Panc1 (cell line): ENCODE results near the gene CLIP4. TPM values are rescaled to one million over a fixed set of nuclear protein-coding genes. Genes with fewer than 3 reads are reported as not detected.

Source experiments
- ATAC-seq: fragments of 200-7000 bp; cut with Tn5 transposase; 2 replicates; pipeline ENCODE4 v1.9.1; 2020; ENCODE audit warnings: mild to moderate bottlenecking, moderate library complexity
- BruUV-seq: library from RNA; stranded (reverse); fragments of 400-500 nt; replicated peaks from 2 replicates; lab custom pipeline; 2021; lab: Mats Ljungman, UMichigan
- CTCF ChIA-PET: fragments of 300-600 bp; sonication (Branson Sonifier 250); formaldehyde crosslinking; loops from one replicate; lab custom pipeline; 2022; ENCODE audit warnings: antibody characterized with exemption; lab: Charles Lee
- POLR2A ChIA-PET: fragments of 300-600 bp; sonication (Branson Sonifier 250); formaldehyde crosslinking; loops from one replicate; lab custom pipeline; 2022; ENCODE audit warnings: antibody characterized with exemption; lab: Charles Lee
- DNase-seq: peaks from one replicate; pipeline ENCODE4 v3.0.0-alpha.2; 2010; ENCODE audit warnings: low read depth, low spot score
- H3K27ac ChIP-seq: 2 replicates; pipeline ENCODE4 v1.5.1; 2011; ENCODE audit warnings: mild to moderate bottlenecking, low read length, inconsistent platforms
- H3K27me3 ChIP-seq: fragments of 200-500 bp; sonication (Bioruptor generic); 2 replicates; pipeline ENCODE4 v1.6.0; 2014; ENCODE audit warnings: low read length, inconsistent platforms; ENCODE audit not compliant: control insufficient read depth, insufficient read depth
- H3K36me3 ChIP-seq: fragments of 200-500 bp; sonication (Bioruptor generic); 2 replicates; pipeline ENCODE4 v1.5.1; 2014; ENCODE audit warnings: inconsistent platforms, mild to moderate bottlenecking, low read length, moderate library complexity; ENCODE audit not compliant: control insufficient read depth, insufficient read depth
- H3K4me1 ChIP-seq: 2 replicates; pipeline ENCODE4 v1.5.1; 2011; ENCODE audit warnings: inconsistent platforms, mild to moderate bottlenecking, low read length, moderate library complexity; ENCODE audit not compliant: control insufficient read depth, insufficient read depth
- H3K4me3 ChIP-seq, 2 experiments: 2 replicates each; pipeline ENCODE4 v1.5.1; 2011 to 2012; ENCODE audit warnings: low read depth in 2 of 2, low read length in 2 of 2, mild to moderate bottlenecking in 2 of 2, inconsistent platforms in 1 of 2, moderate library complexity in 1 of 2
- H3K9me3 ChIP-seq: fragments of 200-500 bp; sonication (Bioruptor generic); 2 replicates; pipeline ENCODE4 v1.5.1; 2014; ENCODE audit warnings: low read depth, mild to moderate bottlenecking, inconsistent platforms, low read length, moderate library complexity; ENCODE audit not compliant: control insufficient read depth, insufficient read depth
- CTCF ChIP-seq: fragments of 450-650 bp; IDR thresholded peaks from 2 replicates; pipeline ENCODE4 v1.5.1; 2017; ENCODE audit warnings: mild to moderate bottlenecking
- POLR2AphosphoS5 ChIP-seq: IDR thresholded peaks from 2 replicates; pipeline ENCODE4 v1.6.1; 2012; ENCODE audit warnings: mild to moderate bottlenecking, low read depth, low read length, moderate library complexity
- REST ChIP-seq, 2 experiments: IDR thresholded peaks; 2 replicates each; pipeline ENCODE4 v1.6.1; 2011 to 2012; ENCODE audit warnings: low read depth in 2 of 2, control low read depth in 1 of 2, low read length in 1 of 2, mild to moderate bottlenecking in 1 of 2, moderate library complexity in 1 of 2; ENCODE audit not compliant: insufficient read depth in 1 of 2
- SIN3A ChIP-seq: IDR thresholded peaks from 2 replicates; pipeline ENCODE4 v1.6.1; 2012; ENCODE audit warnings: low read depth, mild to moderate bottlenecking, low read length, moderate library complexity, borderline replicate concordance; ENCODE audit not compliant: insufficient read depth
- TCF7L2 ChIP-seq: IDR thresholded peaks from 2 replicates; pipeline ENCODE4 v1.6.1; 2011; ENCODE audit warnings: mild to moderate bottlenecking, low read depth, low read length, inconsistent platforms
- in situ Hi-C: cut with HindIII; loops from 2 replicates; pipeline ENCODE4 v1.10.0; 2016; ENCODE audit warnings: low sequenced_read_pairs, low pct_unique_long_range_greater_than_20kb
- intact Hi-C: fragments of 100-400 bp; cut with micrococcal nuclease; formaldehyde crosslinking; loops from one replicate; pipeline ENCODE4 v1.10.0; 2022; ENCODE audit not compliant: unreplicated experiment
- total RNA-seq: library from RNA; stranded (reverse); gene quantifications from one replicate; pipeline ENCODE4 v1.2.1, GENCODE V29; 2021; ENCODE audit not compliant: unreplicated experiment

Gene CLIP4
- total RNA-seq, 1 experiment from 2014 or later, result 43.0 TPM

GRCh38 chr2:29166242-29167039 is 51.2 kb downstream of the CLIP4 start:
- Histone ChIP-seq H3K4me1 (no peaks in the 10 kb centered on the region), H3K9me3 (no peaks in the 10 kb centered on the region), H3K27ac (no peak overlapping the region), H3K4me3 (no peak overlapping the region), H3K36me3 (peaks cover 14% of the 10 kb centered on the region; the same call in 1 of the 2 replicates), H3K27me3 (no peaks in the 10 kb centered on the region)
- in situ Hi-C loops (no loop called here), intact Hi-C loops (no loop called here)
- ATAC-seq (no peak), DNase-seq (no peak)
- no TSS peak for BruUV-seq
- POLR2A ChIA-PET, result no interaction called here
- TF ChIP-seq SIN3A (no peak), TCF7L2 (no peak), POLR2AphosphoS5 (no peak), CTCF (no peak), REST (IDR thresholded peaks at IDR 0.05; ENCODE audit: insufficient read depth in 1 of 2, low read depth in 2 of 2, low read length in 1 of 2) (no peak)
- CTCF ChIA-PET, result no interaction called here

GRCh38 chr2:29174937-29175336 is 59.7 kb downstream of the CLIP4 start:
- Histone ChIP-seq H3K4me1 (no peaks in the 10 kb centered on the region), H3K27me3 (no peaks in the 10 kb centered on the region), H3K36me3 (peaks cover 5% of the 10 kb centered on the region), H3K4me3 (no peak overlapping the region), H3K27ac (no peak overlapping the region), H3K9me3 (no peaks in the 10 kb centered on the region)
- ChIA-PET CTCF (no interaction called here), POLR2A (no interaction called here)
- no peak for ATAC-seq
- intact Hi-C loops, result no loop called here
- TF ChIP-seq CTCF, result no peak
- TF ChIP-seq POLR2AphosphoS5, result no peak
- TF ChIP-seq TCF7L2, result no peak
- no peak for TF ChIP-seq REST (IDR thresholded peaks at IDR 0.05; ENCODE audit: insufficient read depth in 1 of 2, low read depth in 2 of 2, low read length in 1 of 2)
- no peak for TF ChIP-seq SIN3A
- no TSS peak for BruUV-seq
- in situ Hi-C loops, result no loop called here
- DNase-seq, result no peak
